Mucosa of gallbladder (tissue), 1 donor: Measurements from ENCODE around the gene FLRT1. TPM values are rescaled to one million over a fixed set of nuclear protein-coding genes. Genes with fewer than 3 reads are reported as not detected.
"Not testable (repeated sequence)": the region's sequence is repeated elsewhere in the genome, so short reads cannot be mapped to it uniquely, and the experiment has no call there.

Experiments
- DNase-seq: peaks from one replicate; pipeline ENCODE4 v3.0.0-alpha.2; 2020; ENCODE audit warnings: low spot score
- total RNA-seq: library from RNA; stranded (reverse); gene quantifications from one replicate; pipeline ENCODE4 v1.2.1, GENCODE V29; 2021
- donor health status: DM: no; HTN: no; CAD: no.

The FLRT1 gene
- total RNA-seq, 1 donor from 2014 or later, result 3.8 TPM

GRCh38 chr11:64044730-64045393 is 9.1 kb downstream of the FLRT1 start:
- DNase-seq, result no peak

GRCh38 chr11:64045700-64046099 is 10.0 kb downstream of the FLRT1 start:
- DNase-seq, result no peak

- DNase-seq, result not testable (repeated sequence)
Observed at GRCh38 chr11:64047373-64047772, 11.6 kb downstream of the FLRT1 start.

GRCh38 chr11:64048042-64048854 is 12.5 kb downstream of the FLRT1 start:
- DNase-seq, result no peak

GRCh38 chr11:64049509-64049908 is 13.8 kb downstream of the FLRT1 start:
- DNase-seq, result no peak

- DNase-seq, result no peak
Observed at GRCh38 chr11:64051297-64051696, 15.6 kb downstream of the FLRT1 start.

- DNase-seq, result no peak
Observed at GRCh38 chr11:64052436-64052835, 16.7 kb downstream of the FLRT1 start.

- DNase-seq, result no peak
Observed at GRCh38 chr11:64052938-64053622, 17.3 kb downstream of the FLRT1 start.

GRCh38 chr11:64053699-64054098 is 18.0 kb downstream of the FLRT1 start:
- DNase-seq, result no peak

GRCh38 chr11:64055077-64055476 is 19.3 kb downstream of the FLRT1 start:
- DNase-seq, result no peak

- no peak for DNase-seq
Observed at GRCh38 chr11:64056213-64056785, 20.6 kb downstream of the FLRT1 start.

- DNase-seq, result no peak
Observed at GRCh38 chr11:64056861-64057260, 21.1 kb downstream of the FLRT1 start.

- DNase-seq, result no peak
Observed at GRCh38 chr11:64057890-64058289, 22.2 kb downstream of the FLRT1 start.

- peak; percentile 57 for DNase-seq
Observed at GRCh38 chr11:64058494-64058893, 22.8 kb downstream of the FLRT1 start.

GRCh38 chr11:64059339-64060140 is 23.8 kb downstream of the FLRT1 start:
- no peak for DNase-seq

- no peak for DNase-seq
Observed at GRCh38 chr11:64060263-64060860, 24.6 kb downstream of the FLRT1 start.

- no peak for DNase-seq
Observed at GRCh38 chr11:64060861-64061444, 25.2 kb downstream of the FLRT1 start.

GRCh38 chr11:64062185-64063039 is 26.7 kb downstream of the FLRT1 start:
- DNase-seq, result no peak

GRCh38 chr11:64063777-64064176 is 28.0 kb downstream of the FLRT1 start:
- no peak for DNase-seq
